Measurements from ENCODE around the gene POMGNT1. TPM values are rescaled to one million over a fixed set of nuclear protein-coding genes. Genes with fewer than 3 reads are reported as not detected.

POMGNT1 gene
- total RNA-seq, 1 donor: 42.0 TPM

- peak in 1 of 3 donors; percentile 65 for DNase-seq (ENCODE audit: low read depth in 2 of 3, low spot score in 2 of 3)
Measured at GRCh38 chr1:46183926-46184557, 14.2 kb downstream of the POMGNT1 start.

GRCh38 chr1:46183079-46183847, 15.0 kb downstream of the POMGNT1 start:
- no peak for DNase-seq (ENCODE audit: low read depth in 2 of 3, low spot score in 2 of 3)

GRCh38 chr1:46181343-46182260, 16.6 kb downstream of the POMGNT1 start:
- no peak for DNase-seq (ENCODE audit: low read depth in 2 of 3, low spot score in 2 of 3)

- no peak for DNase-seq (ENCODE audit: low read depth in 2 of 3, low spot score in 2 of 3)
Measured at GRCh38 chr1:46180082-46180616, 18.1 kb downstream of the POMGNT1 start.

- DNase-seq (ENCODE audit: low read depth in 2 of 3, low spot score in 2 of 3): peak; percentile 52 to 80 (median 61)
Measured at GRCh38 chr1:46179138-46180081, 18.8 kb downstream of the POMGNT1 start.

- no peak for DNase-seq (ENCODE audit: low read depth in 2 of 3, low spot score in 2 of 3)
Measured at GRCh38 chr1:46176211-46176865, 21.9 kb downstream of the POMGNT1 start, which contains the start of gene P3R3URF. P3R3URF (minus strand) TSS chr1:46176488; CDS start chr1:46176471, 17 bp downstream.

- no peak for DNase-seq (ENCODE audit: low read depth in 2 of 3, low spot score in 2 of 3)
Measured at GRCh38 chr1:46175243-46175642, 23.0 kb downstream of the POMGNT1 start.

GRCh38 chr1:46174448-46175231, 23.6 kb downstream of the POMGNT1 start, which contains the start of gene TSPAN1:
TSPAN1 (plus strand) TSS chr1:46175087; CDS start chr1:46181108, 6,021 bp downstream.
- no peak for DNase-seq (ENCODE audit: low read depth in 2 of 3, low spot score in 2 of 3)

- no peak for DNase-seq (ENCODE audit: low read depth in 2 of 3, low spot score in 2 of 3)
Measured at GRCh38 chr1:46173361-46173856, 24.8 kb downstream of the POMGNT1 start.

GRCh38 chr1:46172321-46172720, 25.9 kb downstream of the POMGNT1 start:
- no peak for DNase-seq (ENCODE audit: low read depth in 2 of 3, low spot score in 2 of 3)

GRCh38 chr1:46171871-46172270, 26.4 kb downstream of the POMGNT1 start:
- DNase-seq (ENCODE audit: low read depth in 2 of 3, low spot score in 2 of 3): no peak

GRCh38 chr1:46171351-46171750, 26.9 kb downstream of the POMGNT1 start:
- no peak for DNase-seq (ENCODE audit: low read depth in 2 of 3, low spot score in 2 of 3)

GRCh38 chr1:46169811-46170454, 28.3 kb downstream of the POMGNT1 start:
- DNase-seq (ENCODE audit: low read depth in 2 of 3, low spot score in 2 of 3): no peak

GRCh38 chr1:46168477-46168876, 29.8 kb downstream of the POMGNT1 start:
- DNase-seq (ENCODE audit: low read depth in 2 of 3, low spot score in 2 of 3): no peak

GRCh38 chr1:46166521-46167462, 31.4 kb downstream of the POMGNT1 start:
- DNase-seq (ENCODE audit: low read depth in 2 of 3, low spot score in 2 of 3): peak; percentile 16 to 81 (median 47)

- no peak for DNase-seq (ENCODE audit: low read depth in 2 of 3, low spot score in 2 of 3)
Measured at GRCh38 chr1:46160212-46160611, 38.0 kb downstream of the POMGNT1 start.
